Measurements from ENCODE around the gene PHTF1.
A peak's percentile ranks its signal among the peaks of the same experiment; 100 is the strongest.

The PHTF1 gene

GRCh38 chr1:113665071-113665470, 94.2 kb downstream of the PHTF1 start:
- DNase-seq (ENCODE audit: low spot score) = no peak

- no peak for DNase-seq (ENCODE audit: low spot score)
Measured at GRCh38 chr1:113663165-113663951, 95.9 kb downstream of the PHTF1 start.

GRCh38 chr1:113662101-113662500, 97.2 kb downstream of the PHTF1 start:
- no peak for DNase-seq (ENCODE audit: low spot score)

GRCh38 chr1:113660088-113660487, 99.2 kb downstream of the PHTF1 start:
- DNase-seq (ENCODE audit: low spot score) = no peak

GRCh38 chr1:113659556-113659955, 99.7 kb downstream of the PHTF1 start:
- no peak for DNase-seq (ENCODE audit: low spot score)

- DNase-seq (ENCODE audit: low spot score) = peak; percentile 10
Measured at GRCh38 chr1:113659035-113659434, 100.3 kb downstream of the PHTF1 start.

- no peak for DNase-seq (ENCODE audit: low spot score)
Measured at GRCh38 chr1:113657556-113658063, 101.7 kb downstream of the PHTF1 start.

GRCh38 chr1:113657126-113657525, 102.2 kb downstream of the PHTF1 start:
- DNase-seq (ENCODE audit: low spot score) = no peak

GRCh38 chr1:113654883-113655282, 104.4 kb downstream of the PHTF1 start:
- no peak for DNase-seq (ENCODE audit: low spot score)

GRCh38 chr1:113653741-113654140, 105.5 kb downstream of the PHTF1 start:
- no peak for DNase-seq (ENCODE audit: low spot score)

GRCh38 chr1:113652771-113653170, 106.5 kb downstream of the PHTF1 start:
- DNase-seq (ENCODE audit: low spot score) = no peak

GRCh38 chr1:113648478-113648877, 110.8 kb downstream of the PHTF1 start:
- DNase-seq (ENCODE audit: low spot score) = no peak

GRCh38 chr1:113647164-113647563, 112.1 kb downstream of the PHTF1 start:
- DNase-seq (ENCODE audit: low spot score) = no peak

Data from kidney capillary endothelial cell (primary cell).